Activated CD8-positive, alpha-beta memory T cell treated with anti-CD3 and anti-CD28 coated beads for 4 hours (primary cell): ENCODE data around the gene APEH.
"Not testable (repeated sequence)": the region's sequence is repeated elsewhere in the genome, so short reads cannot be mapped to it uniquely, and the experiment has no call there.

Source experiments
- DNase-seq, 2 donors: peaks; one replicate each; pipeline ENCODE4 v3.0.0-alpha.2; 2020; ENCODE audit warnings: low read depth in 2 of 2

The APEH gene

GRCh38 chr3:49668861-49669260, 5.3 kb upstream of the APEH start:
- no peak for DNase-seq

DNA sequence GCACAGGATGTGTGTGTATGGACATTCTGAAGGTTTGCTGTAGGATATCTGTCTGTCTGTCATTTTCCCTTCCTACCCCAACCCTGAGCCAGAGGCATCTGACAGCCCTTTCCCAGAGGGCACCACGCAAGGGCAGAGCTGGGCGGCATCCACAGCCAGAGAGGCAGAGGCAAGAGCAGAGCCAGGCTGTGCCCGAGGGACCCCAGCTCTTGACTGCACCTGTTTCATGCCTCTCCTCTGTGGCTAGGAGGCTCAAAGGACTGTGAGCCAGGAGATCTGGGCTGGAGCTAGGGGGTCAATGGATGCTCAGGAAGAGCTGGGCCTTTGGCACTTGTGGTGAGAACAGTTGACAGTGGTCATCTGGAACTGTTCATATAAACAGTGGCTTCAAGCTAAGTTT, 4.8 kb upstream of the APEH start:
- DNase-seq, result no peak

DNA sequence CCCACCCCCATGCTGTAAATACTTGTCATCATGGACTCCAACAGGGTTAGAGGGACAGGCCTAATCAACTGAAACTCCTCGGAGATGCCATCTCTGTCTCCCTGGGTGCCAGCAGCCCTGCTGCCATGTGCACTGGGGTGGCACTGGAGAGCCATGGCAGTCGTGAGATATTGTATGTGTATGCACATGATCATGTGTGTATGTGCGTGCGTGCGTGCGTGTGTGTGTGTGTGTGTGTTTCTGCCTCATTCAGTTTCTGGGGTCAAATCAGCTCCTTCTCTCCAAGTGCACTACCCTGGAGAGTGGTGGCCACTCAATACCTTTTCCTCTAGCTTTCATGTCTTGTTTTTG, 3.2 kb upstream of the APEH start:
- no peak for DNase-seq

DNA sequence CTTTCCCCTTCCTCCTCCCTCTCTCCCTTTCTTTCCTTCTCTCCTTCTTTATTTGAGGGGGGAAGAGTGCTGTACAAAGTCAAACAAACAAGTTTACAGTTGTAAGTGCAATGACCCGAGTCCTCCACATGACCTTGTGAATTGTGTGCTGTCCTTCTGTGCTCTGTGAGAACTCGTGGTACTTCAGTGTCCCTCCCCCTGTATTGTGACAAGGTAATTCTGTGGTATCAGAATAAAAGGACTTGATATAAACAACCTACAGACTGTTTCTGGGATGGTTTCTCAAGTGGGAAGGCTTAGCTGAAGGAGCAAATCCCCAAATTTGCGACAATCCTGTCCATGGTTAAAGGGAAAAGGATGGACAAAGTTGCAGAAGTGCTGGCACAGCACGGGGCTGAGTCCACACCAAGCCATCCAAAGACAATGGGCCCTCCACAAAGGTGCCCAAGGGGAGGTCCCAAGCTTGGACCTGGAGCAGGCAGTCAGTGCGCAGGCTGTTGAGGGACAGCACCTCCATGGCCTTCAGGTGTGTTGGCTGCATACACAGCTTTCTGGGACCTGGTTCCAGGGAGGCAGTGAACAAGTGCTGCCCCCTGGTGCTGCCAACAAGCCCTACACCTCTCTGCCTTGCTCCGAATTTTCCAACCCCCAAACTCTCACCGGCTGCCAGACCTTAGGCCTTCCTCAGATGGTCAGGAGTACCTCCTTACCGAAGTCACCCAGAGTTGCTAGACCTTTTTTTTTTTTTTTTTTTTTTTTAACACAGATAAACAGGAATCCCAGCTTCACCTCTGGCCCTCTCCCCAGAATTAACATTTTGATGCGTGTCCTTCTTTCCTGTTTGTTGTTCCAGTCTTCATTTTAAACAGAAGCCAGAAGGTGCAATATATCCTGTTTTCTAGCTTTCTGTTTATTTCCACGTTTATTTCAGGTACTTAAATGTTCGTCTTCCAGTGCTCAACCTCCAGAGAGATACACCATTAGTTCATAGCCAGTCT, 2.6 kb upstream of the APEH start:
- DNase-seq, result peak; percentile 37 to 47

- DNase-seq, result no peak
Measured at GRCh38 chr3:49673121-49673714, 933 bp upstream of the APEH start.

- no peak for DNase-seq
Measured at GRCh38 chr3:49674497-49674983, 389 bp downstream of the APEH start.

- no peak for DNase-seq
Measured at GRCh38 chr3:49675912-49676311, 1.8 kb downstream of the APEH start.

GRCh38 chr3:49680493-49681231, 6.5 kb downstream of the APEH start:
- DNase-seq, result no peak

GRCh38 chr3:49681232-49681522, 7.0 kb downstream of the APEH start:
- no peak for DNase-seq

DNA sequence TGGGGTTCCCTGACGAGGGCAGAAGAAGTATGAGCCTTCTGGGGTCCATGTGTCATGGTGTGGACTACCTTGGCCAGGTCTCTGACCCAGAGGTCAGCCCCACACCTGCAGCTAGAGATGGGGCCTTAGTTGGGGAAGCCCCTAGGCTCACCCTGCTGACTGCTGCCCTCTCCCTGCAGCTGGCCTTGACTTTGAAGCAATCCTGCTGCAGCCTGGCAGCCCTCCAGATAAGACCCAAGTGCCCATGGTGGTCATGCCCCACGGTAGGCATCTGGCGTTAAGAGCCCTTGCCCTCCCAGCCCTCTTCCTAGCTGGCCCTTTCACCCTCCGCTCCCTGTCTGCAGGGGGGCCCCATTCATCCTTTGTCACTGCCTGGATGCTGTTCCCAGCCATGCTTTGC, 7.4 kb downstream of the APEH start:
- DNase-seq, result no peak

- DNase-seq, result no peak
Measured at GRCh38 chr3:49683162-49683561, 9.0 kb downstream of the APEH start.

DNA sequence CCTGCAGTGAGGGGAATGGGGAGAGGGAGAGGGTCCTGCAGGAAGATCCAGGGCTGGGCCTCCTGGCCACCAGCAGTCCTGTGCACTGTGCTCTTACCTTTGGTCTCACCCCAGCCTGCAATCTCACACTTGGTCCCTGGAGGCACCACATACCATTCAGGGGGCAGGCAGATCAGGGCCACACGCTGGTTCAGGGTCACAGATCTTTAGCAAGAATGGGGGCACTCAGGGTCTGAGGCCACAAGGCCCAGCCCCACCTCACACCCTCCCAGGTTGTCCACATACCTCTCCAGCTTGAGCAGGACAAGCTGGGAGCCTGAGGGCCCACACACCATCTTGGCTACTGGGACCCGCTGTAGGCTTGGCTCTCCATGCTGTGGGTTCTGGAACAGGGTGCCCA, 10.3 kb downstream of the APEH start:
- not testable (repeated sequence) for DNase-seq

- DNase-seq, result not testable (repeated sequence)
Measured at GRCh38 chr3:49685103-49685502, 11.0 kb downstream of the APEH start.

GRCh38 chr3:49685846-49686245, 11.7 kb downstream of the APEH start:
- DNase-seq, result not testable (repeated sequence)

GRCh38 chr3:49686346-49686745, 12.2 kb downstream of the APEH start:
- DNase-seq, result not testable (repeated sequence)

GRCh38 chr3:49686769-49687423, 12.7 kb downstream of the APEH start:
- not testable (repeated sequence) for DNase-seq

GRCh38 chr3:49687424-49687795, 13.3 kb downstream of the APEH start:
- not testable (repeated sequence) for DNase-seq

- not testable (repeated sequence) for DNase-seq
Measured at GRCh38 chr3:49688338-49689045, 14.3 kb downstream of the APEH start.

DNA sequence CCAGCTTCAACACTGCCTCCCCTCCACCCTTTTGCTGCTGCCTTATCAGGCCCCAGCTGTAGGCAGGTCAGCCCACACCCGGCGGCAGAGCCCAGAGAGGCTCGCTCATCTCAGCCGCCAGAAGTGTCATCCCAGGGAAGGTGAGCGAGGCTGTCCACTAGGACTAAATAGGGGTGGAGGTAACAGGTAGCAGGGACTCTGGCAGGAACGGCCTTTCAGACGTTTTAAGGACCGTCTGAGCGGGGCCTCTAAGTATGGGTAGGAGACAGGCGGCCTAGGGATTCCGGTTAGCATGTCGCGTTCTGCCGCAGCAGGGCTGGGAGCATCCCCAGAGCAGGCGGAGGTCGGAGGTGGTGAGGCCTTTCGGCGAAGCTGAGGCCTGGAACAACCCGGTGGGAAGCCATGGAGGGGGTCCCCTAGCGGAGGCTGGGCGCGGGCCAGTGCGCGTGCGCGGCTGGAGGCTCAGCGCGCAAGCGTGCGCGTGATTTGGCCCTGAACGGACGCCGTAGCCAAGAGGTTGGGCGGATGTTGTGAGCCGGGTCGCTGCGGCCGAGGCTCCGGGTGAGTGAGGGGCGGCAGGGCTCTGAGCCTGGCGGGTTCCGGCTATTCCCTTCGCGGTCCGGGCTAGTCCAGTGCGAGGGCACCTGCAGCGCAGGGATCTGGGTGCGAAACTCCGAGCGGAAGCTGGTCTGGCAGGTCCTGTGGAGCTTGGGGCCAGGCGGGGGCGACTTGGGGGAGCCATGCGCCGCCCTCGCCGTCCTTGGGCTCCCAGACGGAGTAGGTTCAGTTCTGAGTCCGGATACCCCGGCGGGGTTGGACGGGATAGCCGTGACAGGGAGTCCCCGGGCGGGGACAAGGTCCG, 15.1 kb downstream of the APEH start, which contains the start of the genes MST1 and RNF123:
MST1 (minus strand) TSS at position 429 of the 862 bp plus-strand sequence. CDS start 783 bp downstream, outside the sequence.
RNF123 (plus strand) TSS at position 512 of the 862 bp plus-strand sequence. CDS start 1,609 bp downstream, outside the sequence.
- DNase-seq, result peak; percentile 80 to 85
